OCI-LY1 (cell line): ENCODE data around the gene ERN1.

ENCODE experiments used
- EZH2 ChIP-seq: fragments of 200-600 bp; sonication (generic), shearing (Covaris generic); IDR thresholded peaks from 2 replicates; pipeline ENCODE4 v1.8.0; 2017; ENCODE audit warnings: borderline replicate concordance, mixed run types, mild to moderate bottlenecking, antibody characterized with exemption, low read length, moderate library complexity, mixed read lengths
- TF ChIP-seq, protein P1 (sequence below): fragments of 200-600 bp; sonication (generic), shearing (Covaris generic); IDR thresholded peaks from 2 replicates; pipeline ENCODE4 v1.5.1; 2017; ENCODE audit warnings: mild to moderate bottlenecking, antibody characterized with exemption, low read length, moderate library complexity, mixed read lengths

DNA sequence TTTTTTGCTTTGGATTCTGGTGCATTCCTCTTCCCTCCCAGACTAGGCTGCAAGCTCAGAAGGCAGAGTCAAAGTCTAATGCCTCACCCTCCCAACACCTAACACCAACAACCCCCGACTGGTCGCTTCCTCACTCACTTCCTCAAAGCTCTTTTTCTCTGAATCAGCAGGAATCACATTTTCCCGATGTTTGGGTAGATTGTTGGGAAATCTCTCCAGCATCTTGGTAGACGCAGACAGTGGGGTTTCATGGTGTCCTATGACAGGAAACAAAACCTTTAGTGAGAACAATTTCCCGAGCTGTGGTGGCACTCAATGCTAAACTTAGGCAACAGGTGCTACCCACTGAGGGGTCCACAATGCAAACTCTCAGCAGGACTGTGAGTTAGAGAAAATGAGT lies 69.6 kb downstream of the ERN1 start:
- TF ChIP-seq, protein P1, sequence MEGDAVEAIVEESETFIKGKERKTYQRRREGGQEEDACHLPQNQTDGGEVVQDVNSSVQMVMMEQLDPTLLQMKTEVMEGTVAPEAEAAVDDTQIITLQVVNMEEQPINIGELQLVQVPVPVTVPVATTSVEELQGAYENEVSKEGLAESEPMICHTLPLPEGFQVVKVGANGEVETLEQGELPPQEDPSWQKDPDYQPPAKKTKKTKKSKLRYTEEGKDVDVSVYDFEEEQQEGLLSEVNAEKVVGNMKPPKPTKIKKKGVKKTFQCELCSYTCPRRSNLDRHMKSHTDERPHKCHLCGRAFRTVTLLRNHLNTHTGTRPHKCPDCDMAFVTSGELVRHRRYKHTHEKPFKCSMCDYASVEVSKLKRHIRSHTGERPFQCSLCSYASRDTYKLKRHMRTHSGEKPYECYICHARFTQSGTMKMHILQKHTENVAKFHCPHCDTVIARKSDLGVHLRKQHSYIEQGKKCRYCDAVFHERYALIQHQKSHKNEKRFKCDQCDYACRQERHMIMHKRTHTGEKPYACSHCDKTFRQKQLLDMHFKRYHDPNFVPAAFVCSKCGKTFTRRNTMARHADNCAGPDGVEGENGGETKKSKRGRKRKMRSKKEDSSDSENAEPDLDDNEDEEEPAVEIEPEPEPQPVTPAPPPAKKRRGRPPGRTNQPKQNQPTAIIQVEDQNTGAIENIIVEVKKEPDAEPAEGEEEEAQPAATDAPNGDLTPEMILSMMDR = no peak
- no peak for TF ChIP-seq EZH2
